ENCODE measurements around the gene PLCXD3.
A peak's percentile ranks its signal among the peaks of the same experiment; 100 is the strongest.

The PLCXD3 gene

DNA sequence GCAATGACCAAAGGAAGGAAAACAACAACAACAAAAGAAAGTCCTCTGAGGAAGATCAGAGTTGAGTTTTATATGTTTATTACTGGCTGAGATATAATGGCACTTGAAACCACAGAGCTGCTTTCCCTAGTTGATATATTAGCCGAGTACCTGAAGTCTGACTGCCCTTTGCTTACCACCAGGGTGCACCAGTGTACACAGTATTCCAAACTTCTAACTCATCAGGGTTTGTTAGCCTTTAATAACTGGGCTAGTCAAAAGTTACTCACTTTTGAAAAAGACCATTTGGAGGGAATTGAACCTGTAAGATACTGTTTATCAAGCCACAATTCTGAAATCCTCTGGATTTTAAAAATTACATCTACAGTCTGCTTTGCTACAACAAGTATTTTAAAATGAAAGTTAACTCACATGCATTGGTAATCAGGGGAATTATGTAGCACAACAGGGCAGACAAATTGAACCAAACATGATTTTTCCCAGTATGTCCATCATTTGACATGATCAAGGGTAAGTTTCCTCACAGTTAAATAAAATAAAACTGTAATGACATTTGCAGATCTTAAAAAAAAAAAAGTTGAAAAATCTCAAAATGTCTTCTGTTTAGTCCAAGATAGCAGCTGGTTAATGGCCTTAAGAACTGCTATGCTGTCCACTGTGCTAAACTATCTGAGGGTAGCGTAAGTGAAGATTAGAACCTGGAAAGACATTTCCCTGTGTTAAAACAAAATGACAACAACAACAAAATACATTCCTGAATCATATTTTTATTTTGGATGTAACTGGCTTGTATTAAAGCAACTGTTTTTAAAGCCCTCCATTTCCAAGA, 239.8 kb downstream of the PLCXD3 start:
- TF ChIP-seq, protein P1, sequence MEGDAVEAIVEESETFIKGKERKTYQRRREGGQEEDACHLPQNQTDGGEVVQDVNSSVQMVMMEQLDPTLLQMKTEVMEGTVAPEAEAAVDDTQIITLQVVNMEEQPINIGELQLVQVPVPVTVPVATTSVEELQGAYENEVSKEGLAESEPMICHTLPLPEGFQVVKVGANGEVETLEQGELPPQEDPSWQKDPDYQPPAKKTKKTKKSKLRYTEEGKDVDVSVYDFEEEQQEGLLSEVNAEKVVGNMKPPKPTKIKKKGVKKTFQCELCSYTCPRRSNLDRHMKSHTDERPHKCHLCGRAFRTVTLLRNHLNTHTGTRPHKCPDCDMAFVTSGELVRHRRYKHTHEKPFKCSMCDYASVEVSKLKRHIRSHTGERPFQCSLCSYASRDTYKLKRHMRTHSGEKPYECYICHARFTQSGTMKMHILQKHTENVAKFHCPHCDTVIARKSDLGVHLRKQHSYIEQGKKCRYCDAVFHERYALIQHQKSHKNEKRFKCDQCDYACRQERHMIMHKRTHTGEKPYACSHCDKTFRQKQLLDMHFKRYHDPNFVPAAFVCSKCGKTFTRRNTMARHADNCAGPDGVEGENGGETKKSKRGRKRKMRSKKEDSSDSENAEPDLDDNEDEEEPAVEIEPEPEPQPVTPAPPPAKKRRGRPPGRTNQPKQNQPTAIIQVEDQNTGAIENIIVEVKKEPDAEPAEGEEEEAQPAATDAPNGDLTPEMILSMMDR (IDR thresholded peaks at IDR 0.05; ENCODE audit: low read depth, low read length, missing control alignments), result peak; percentile 70
- no peak overlapping the region for H3K4me3 ChIP-seq (ENCODE audit: low read depth, low read length)
- no peak for DNase-seq (ENCODE audit: low read depth)

DNA sequence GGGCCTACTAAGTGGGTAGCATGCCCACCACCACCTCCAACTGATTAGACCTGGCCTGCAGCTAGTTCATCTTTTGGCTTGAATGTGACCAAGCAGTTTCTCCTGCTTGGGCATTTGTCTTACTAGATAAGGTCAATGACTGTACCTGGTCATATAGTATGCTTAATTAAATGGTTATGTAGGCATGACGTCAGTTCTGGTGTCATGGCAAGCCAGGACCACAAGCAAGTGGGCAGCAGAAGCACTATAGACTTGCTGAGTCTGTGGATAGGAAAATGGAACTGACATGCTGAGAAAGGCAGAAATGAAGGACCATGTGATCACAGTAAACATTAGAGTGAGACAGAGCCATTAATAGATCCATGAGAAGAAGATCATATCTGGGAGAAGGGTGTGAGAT, 241.5 kb downstream of the PLCXD3 start:
- TF ChIP-seq, protein P1 (IDR thresholded peaks at IDR 0.05; ENCODE audit: low read depth, low read length, missing control alignments), result no peak
- no peak overlapping the region for H3K4me3 ChIP-seq (ENCODE audit: low read depth, low read length)
- no peak for DNase-seq (ENCODE audit: low read depth)

DNA sequence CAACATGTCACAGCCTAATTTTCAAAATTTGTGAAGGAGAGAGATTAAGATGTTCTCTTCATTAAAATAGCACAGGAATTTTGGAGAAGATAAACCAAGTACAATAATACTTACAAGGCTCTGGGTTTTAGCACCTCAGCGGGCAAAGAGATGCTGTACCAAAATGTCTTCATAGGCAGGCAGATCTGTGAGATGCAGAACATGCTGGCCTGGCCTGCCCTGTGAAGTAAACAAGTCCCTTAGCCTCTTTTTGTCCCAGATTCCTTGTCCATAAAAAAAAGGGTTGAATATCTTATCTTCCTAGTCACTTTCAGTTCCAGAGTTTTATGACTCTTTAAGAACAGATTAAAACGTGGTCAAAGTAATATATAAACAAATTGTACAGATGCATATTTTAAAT, 244.0 kb downstream of the PLCXD3 start:
- no peak overlapping the region for H3K4me3 ChIP-seq (ENCODE audit: low read depth, low read length)
- DNase-seq (ENCODE audit: low read depth), result no peak
- TF ChIP-seq, protein P1 (IDR thresholded peaks at IDR 0.05; ENCODE audit: low read depth, low read length, missing control alignments), result no peak

DNA sequence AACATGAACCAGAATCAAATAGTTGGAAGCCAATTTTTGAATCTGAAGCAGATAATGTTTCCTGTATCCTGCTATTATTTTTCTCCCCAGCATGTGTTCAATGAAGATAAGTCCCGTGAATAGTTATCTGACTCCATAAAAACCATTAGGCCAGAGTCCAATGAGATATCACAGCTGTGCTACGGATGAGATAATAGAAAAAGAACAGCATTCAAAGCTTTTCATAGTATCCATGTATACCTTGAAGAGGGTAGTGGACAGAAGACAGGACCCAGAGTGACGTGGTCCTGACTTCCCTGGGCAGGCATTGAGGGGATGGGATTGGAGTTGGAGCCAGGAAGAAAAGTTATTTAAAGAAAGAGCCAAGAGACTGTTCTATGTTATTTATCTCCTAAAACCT, 246.4 kb downstream of the PLCXD3 start:
- TF ChIP-seq, protein P1 (IDR thresholded peaks at IDR 0.05; ENCODE audit: low read depth, low read length, missing control alignments), result no peak
- H3K4me3 ChIP-seq (ENCODE audit: low read depth, low read length), result no peak overlapping the region
- no peak for DNase-seq (ENCODE audit: low read depth)

DNA sequence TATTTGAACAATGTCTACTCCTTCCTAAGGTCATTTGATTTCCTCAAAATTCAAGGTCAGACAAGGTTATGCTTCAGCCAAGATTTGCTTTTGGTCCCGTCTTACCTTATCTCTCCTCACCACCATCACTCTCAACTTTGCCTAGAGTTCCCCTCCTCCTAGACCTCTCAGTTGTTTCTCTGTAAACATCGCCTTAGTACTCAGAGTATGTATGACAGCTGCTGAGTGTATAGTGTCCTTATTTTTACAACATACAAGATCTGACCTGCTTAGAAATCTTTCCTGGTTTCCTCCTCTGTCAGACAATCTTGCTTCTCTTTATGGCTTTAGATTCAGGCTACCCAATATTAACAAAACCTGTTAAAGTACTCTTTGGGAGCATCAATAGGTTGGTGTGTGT, 247.1 kb downstream of the PLCXD3 start:
- H3K4me3 ChIP-seq (ENCODE audit: low read depth, low read length), result no peak overlapping the region
- TF ChIP-seq, protein P1 (IDR thresholded peaks at IDR 0.05; ENCODE audit: low read depth, low read length, missing control alignments), result no peak
- no peak for DNase-seq (ENCODE audit: low read depth)

All from GM12864 (cell line).